ENCODE results near the gene TRPC6. TPM values are rescaled to one million over a fixed set of nuclear protein-coding genes. Genes with fewer than 3 reads are reported as not detected.

Gene TRPC6
- total RNA-seq, 4 donors from 2014 or later, result 55.5 to 77.3 (median 65.8) TPM

GRCh38 chr11:101582989-101583250, 887 bp downstream of the TRPC6 start:
- no peaks in the 10 kb centered on the region for H3K36me3 ChIP-seq
- H3K27me3 ChIP-seq, result peaks cover 0 to 14% (median 0%) of the 10 kb centered on the region in 4 donors
- peak overlapping the region; percentile 74 to 79 (median 76) for H3K4me3 ChIP-seq
- peak overlapping the region; percentile 89 to 96 (median 92) for H3K27ac ChIP-seq (replicated peaks in 1 of 4)
- H3K9me3 ChIP-seq, result no peaks in the 10 kb centered on the region
- DNase-seq (ENCODE audit: extremely low spot score), result no peak
- no CpG with 5 or more reads among the region's 19 CpGs for WGBS
- peaks cover 3 to 18% (median 11%) of the 10 kb centered on the region in 4 donors for H3K4me1 ChIP-seq
- TF ChIP-seq POLR2A (IDR thresholded peaks at IDR 0.05; ENCODE audit: low read depth) (no peak), CTCF (IDR thresholded peaks at IDR 0.05) (no peak), POLR2AphosphoS5 (IDR thresholded peaks at IDR 0.05) (no peak)
- intact Hi-C loops (cut with DNase I), result loop anchor here (5.0 to 10.0 kb wide), 2 partner anchors 98 to 141 kb away; no protein-coding TSS in a partner anchor

GRCh38 chr11:101582236-101582988, 1.4 kb downstream of the TRPC6 start:
- intact Hi-C loops (cut with DNase I), result loop anchor here (5.0 to 10.0 kb wide), 2 partner anchors 98 to 140 kb away; no protein-coding TSS in a partner anchor
- Histone ChIP-seq H3K36me3 (no peaks in the 10 kb centered on the region), H3K9me3 (no peaks in the 10 kb centered on the region), H3K27ac (replicated peaks in 1 of 4) (peak overlapping the region; percentile 89 to 96 (median 92)), H3K4me3 (peak overlapping the region; percentile 74 to 79 (median 76)), H3K4me1 (peaks cover 3 to 23% (median 11%) of the 10 kb centered on the region in 4 donors), H3K27me3 (peaks cover 0 to 14% (median 0%) of the 10 kb centered on the region in 4 donors)
- 8% methylated on average over 27 of the region's 35 CpGs for WGBS
- no peak for DNase-seq (ENCODE audit: extremely low spot score)
- TF ChIP-seq POLR2A (IDR thresholded peaks at IDR 0.05; ENCODE audit: low read depth), result no peak
- TF ChIP-seq POLR2AphosphoS5 (IDR thresholded peaks at IDR 0.05), result no peak
- TF ChIP-seq EP300 (IDR thresholded peaks at IDR 0.05), result no peak
- TF ChIP-seq CTCF (IDR thresholded peaks at IDR 0.05), result no peak

- 83% methylated on average over 6 of the region's 6 CpGs for WGBS
- H3K27ac ChIP-seq (replicated peaks in 1 of 4), result no peak overlapping the region
- H3K4me1 ChIP-seq, result peaks cover 0 to 50% (median 25%) of the 10 kb centered on the region in 4 donors
- no peak overlapping the region for H3K4me3 ChIP-seq
- intact Hi-C loops (cut with DNase I), result no loop called here
- H3K9me3 ChIP-seq, result no peaks in the 10 kb centered on the region
- DNase-seq (ENCODE audit: extremely low spot score), result no peak
- TF ChIP-seq CTCF (IDR thresholded peaks at IDR 0.05) (no peak), POLR2A (IDR thresholded peaks at IDR 0.05; ENCODE audit: low read depth) (no peak), EP300 (IDR thresholded peaks at IDR 0.05) (no peak), POLR2AphosphoS5 (IDR thresholded peaks at IDR 0.05) (no peak)
- no peaks in the 10 kb centered on the region for H3K36me3 ChIP-seq
- peaks cover 0 to 1% (median 0%) of the 10 kb centered on the region in 4 donors for H3K27me3 ChIP-seq
Observed at GRCh38 chr11:101577461-101577860, 6.3 kb downstream of the TRPC6 start.

- Histone ChIP-seq H3K4me1 (peaks cover 0 to 50% (median 25%) of the 10 kb centered on the region in 4 donors), H3K9me3 (no peaks in the 10 kb centered on the region), H3K36me3 (no peaks in the 10 kb centered on the region), H3K27ac (replicated peaks in 1 of 4) (peak overlapping the region in 3 of 4 donors; percentile 4 to 50 (median 27)), H3K27me3 (no peaks in the 10 kb centered on the region), H3K4me3 (no peak overlapping the region)
- TF ChIP-seq POLR2AphosphoS5 (IDR thresholded peaks at IDR 0.05), result no peak
- no peak for TF ChIP-seq EP300 (IDR thresholded peaks at IDR 0.05)
- TF ChIP-seq POLR2A (IDR thresholded peaks at IDR 0.05; ENCODE audit: low read depth), result no peak
- no peak for TF ChIP-seq CTCF (IDR thresholded peaks at IDR 0.05)
- no peak for DNase-seq (ENCODE audit: extremely low spot score)
- intact Hi-C loops (cut with DNase I), result no loop called here
Observed at GRCh38 chr11:101576456-101576855, 7.4 kb downstream of the TRPC6 start.

Measured in esophagus muscularis mucosa (tissue), 4 donors.